PFSK-1 (cell line): ENCODE results near the gene SBK2.

Experiments
- FOXP2 ChIP-seq: optimal IDR thresholded peaks from 2 replicates; pipeline ENCODE3; 2011; ENCODE audit warnings: borderline replicate concordance, control low read depth, inconsistent platforms; ENCODE audit not compliant: insufficient read depth; ENCODE audit errors: extremely low read length, extremely low read depth
- POLR2AphosphoS5 ChIP-seq: IDR thresholded peaks from 2 replicates; pipeline ENCODE4 v1.6.1; 2012; ENCODE audit warnings: low read depth, mild to moderate bottlenecking, control low read depth, low read length, moderate library complexity
- REST ChIP-seq, 2 experiments: IDR thresholded peaks; 2 replicates each; pipeline versions ENCODE4 v1.6.1 to v1.8.0; 2011 to 2012; ENCODE audit warnings: low read depth in 2 of 2, low read length in 2 of 2, control low read depth in 1 of 2, inconsistent platforms in 1 of 2, mild to moderate bottlenecking in 1 of 2, moderate library complexity in 1 of 2; ENCODE audit not compliant: insufficient read depth in 1 of 2
- SIN3A ChIP-seq: IDR thresholded peaks from 2 replicates; pipeline ENCODE4 v1.6.1; 2012; ENCODE audit warnings: mild to moderate bottlenecking, low read length, moderate library complexity, borderline replicate concordance; ENCODE audit not compliant: insufficient read depth
- TAF1 ChIP-seq: IDR thresholded peaks from 2 replicates; pipeline ENCODE4 v1.6.1; 2012; ENCODE audit warnings: low read length, control low read depth, borderline replicate concordance; ENCODE audit not compliant: insufficient read depth

SBK2 gene

GRCh38 chr19:55492362-55492944 is 44.5 kb downstream of the SBK2 start:
- TF ChIP-seq REST (IDR thresholded peaks at IDR 0.05; ENCODE audit: insufficient read depth in 1 of 2, low read depth in 2 of 2, low read length in 2 of 2) (no peak), SIN3A (no peak), TAF1 (no peak), POLR2AphosphoS5 (no peak), FOXP2 (no peak)

- TF ChIP-seq TAF1 (no peak), REST (IDR thresholded peaks at IDR 0.05; ENCODE audit: insufficient read depth in 1 of 2, low read depth in 2 of 2, low read length in 2 of 2) (no peak), POLR2AphosphoS5 (no peak), FOXP2 (no peak), SIN3A (no peak)
Observed at GRCh38 chr19:55491546-55492360, 45.2 kb downstream of the SBK2 start.

- TF ChIP-seq FOXP2 (no peak), REST (IDR thresholded peaks at IDR 0.05; ENCODE audit: insufficient read depth in 1 of 2, low read depth in 2 of 2, low read length in 2 of 2) (no peak), TAF1 (no peak), POLR2AphosphoS5 (no peak), SIN3A (no peak)
Observed at GRCh38 chr19:55490478-55491432, 46.2 kb downstream of the SBK2 start.

- TF ChIP-seq FOXP2 = no peak
- TF ChIP-seq POLR2AphosphoS5 = no peak
- TF ChIP-seq REST (IDR thresholded peaks at IDR 0.05; ENCODE audit: insufficient read depth in 1 of 2, low read depth in 2 of 2, low read length in 2 of 2) = no peak
- no peak for TF ChIP-seq SIN3A
- TF ChIP-seq TAF1 = no peak
Observed at GRCh38 chr19:55489711-55490477, 47.0 kb downstream of the SBK2 start.
